Tibial nerve (tissue), 4 donors: Measurements from ENCODE around the gene CACNA2D2. TPM values are rescaled to one million over a fixed set of nuclear protein-coding genes. Genes with fewer than 3 reads are reported as not detected.

Experiments used
- DNase-seq, 2 donors: peaks; one replicate each; pipeline ENCODE4 v3.0.0-alpha.2; 2019; ENCODE audit warnings: low spot score in 2 of 2
- H3K27ac ChIP-seq, 4 donors: fragments of 200-600 bp; sonication (generic) in 3 of 4; one replicate each; pipeline ENCODE4 v1.5.1; 2017 to 2019; ENCODE audit warnings: mild to moderate bottlenecking in 1 of 4
- H3K27me3 ChIP-seq, 2 donors: fragments of 200-600 bp; sonication (generic) in 1 of 2; one replicate each; pipeline versions ENCODE4 v1.5.1 to v1.6.0; 2017 to 2019
- H3K36me3 ChIP-seq, 3 donors: fragments of 200-600 bp; sonication (generic); one replicate each; pipeline ENCODE4 v1.5.1; 2018 to 2019
- H3K4me1 ChIP-seq, 4 donors: fragments of 200-600 bp; sonication (generic) in 3 of 4; one replicate each; pipeline ENCODE4 v1.5.1; 2017 to 2019
- H3K4me3 ChIP-seq, 4 donors: fragments of 200-600 bp; sonication (generic) in 3 of 4; one replicate each; pipeline ENCODE4 v1.5.1; 2017 to 2019; ENCODE audit warnings: mild to moderate bottlenecking in 1 of 4, moderate library complexity in 1 of 4
- H3K9me3 ChIP-seq, 4 donors: fragments of 200-600 bp; sonication (generic) in 3 of 4; one replicate each; pipeline ENCODE4 v1.5.1; 2017 to 2019
- EP300 ChIP-seq, 2 donors: sonication (generic); formaldehyde crosslinking; IDR thresholded peaks; one replicate each; pipeline ENCODE4 v1.6.1; 2017; ENCODE audit warnings: antibody characterized with exemption in 2 of 2, mild to moderate bottlenecking in 1 of 2
- POLR2A ChIP-seq, 2 donors: fragments of 450-650 bp; IDR thresholded peaks; one replicate each; pipeline ENCODE4 v1.6.1; 2017; ENCODE audit warnings: antibody characterized with exemption in 2 of 2, mild to moderate bottlenecking in 2 of 2, moderate library complexity in 2 of 2
- WGBS, 2 donors: methylation state at CpG; one replicate each; pipeline ENCODE4 v1.1.5; 2018; 5-methylcytosine and 5-hydroxymethylcytosine counted together
- total RNA-seq, 4 donors: library from RNA; depleted of rRNA; stranded (reverse); fragments of >200 nt; gene quantifications; one replicate each; pipeline ENCODE4 v1.1.0, GENCODE V29; 2016
- TF ChIP-seq, protein P1 (sequence below), 5 experiments: fragments of 200-600 bp in 3 of 5; fragments of 450-650 bp in 2 of 5; sonication (generic) in 3 of 5; IDR thresholded peaks; one replicate each; pipeline ENCODE4 v1.5.1; 2016 to 2019; ENCODE audit warnings: antibody characterized with exemption in 5 of 5, mild to moderate bottlenecking in 3 of 5, moderate library complexity in 2 of 5

CACNA2D2 gene
- total RNA-seq, result 1 to 10 TPM in 2 of 4 donors, under 1 TPM in 2; 0.84 to 2.0 (median 1.2) TPM

- Histone ChIP-seq H3K36me3 (no peaks in the 10 kb centered on the region), H3K4me1 (peaks cover 0 to 15% (median 5%) of the 10 kb centered on the region in 4 donors), H3K27ac (peak within 1 kb of the TSS in 1 of 4 donors; percentile 62), H3K4me3 (peak within 1 kb of the TSS; percentile 30 to 66 (median 44)), H3K9me3 (no peaks in the 10 kb centered on the region), H3K27me3 (peaks cover 0 to 18% of the 10 kb centered on the region in 2 donors)
- 16 to 27% methylated on average over 14 to 30 of the region's 71 CpGs for WGBS, 2 donors
- DNase-seq, result peak in 1 of 2 donors; percentile 11
- no peak for TF ChIP-seq EP300 (IDR thresholded peaks at IDR 0.05)
- TF ChIP-seq POLR2A (IDR thresholded peaks at IDR 0.05), result peak in 1 of 2 donors; percentile 32
- TF ChIP-seq, protein P1, sequence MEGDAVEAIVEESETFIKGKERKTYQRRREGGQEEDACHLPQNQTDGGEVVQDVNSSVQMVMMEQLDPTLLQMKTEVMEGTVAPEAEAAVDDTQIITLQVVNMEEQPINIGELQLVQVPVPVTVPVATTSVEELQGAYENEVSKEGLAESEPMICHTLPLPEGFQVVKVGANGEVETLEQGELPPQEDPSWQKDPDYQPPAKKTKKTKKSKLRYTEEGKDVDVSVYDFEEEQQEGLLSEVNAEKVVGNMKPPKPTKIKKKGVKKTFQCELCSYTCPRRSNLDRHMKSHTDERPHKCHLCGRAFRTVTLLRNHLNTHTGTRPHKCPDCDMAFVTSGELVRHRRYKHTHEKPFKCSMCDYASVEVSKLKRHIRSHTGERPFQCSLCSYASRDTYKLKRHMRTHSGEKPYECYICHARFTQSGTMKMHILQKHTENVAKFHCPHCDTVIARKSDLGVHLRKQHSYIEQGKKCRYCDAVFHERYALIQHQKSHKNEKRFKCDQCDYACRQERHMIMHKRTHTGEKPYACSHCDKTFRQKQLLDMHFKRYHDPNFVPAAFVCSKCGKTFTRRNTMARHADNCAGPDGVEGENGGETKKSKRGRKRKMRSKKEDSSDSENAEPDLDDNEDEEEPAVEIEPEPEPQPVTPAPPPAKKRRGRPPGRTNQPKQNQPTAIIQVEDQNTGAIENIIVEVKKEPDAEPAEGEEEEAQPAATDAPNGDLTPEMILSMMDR (IDR thresholded peaks at IDR 0.05), result no peak
These were observed at the start of gene CACNA2D2 for GRCh38 chr3:50503504-50504342. TSS of gene CACNA2D2 (minus strand) at chr3:50503634. CDS start at chr3:50503423, 211 bp downstream.

DNA sequence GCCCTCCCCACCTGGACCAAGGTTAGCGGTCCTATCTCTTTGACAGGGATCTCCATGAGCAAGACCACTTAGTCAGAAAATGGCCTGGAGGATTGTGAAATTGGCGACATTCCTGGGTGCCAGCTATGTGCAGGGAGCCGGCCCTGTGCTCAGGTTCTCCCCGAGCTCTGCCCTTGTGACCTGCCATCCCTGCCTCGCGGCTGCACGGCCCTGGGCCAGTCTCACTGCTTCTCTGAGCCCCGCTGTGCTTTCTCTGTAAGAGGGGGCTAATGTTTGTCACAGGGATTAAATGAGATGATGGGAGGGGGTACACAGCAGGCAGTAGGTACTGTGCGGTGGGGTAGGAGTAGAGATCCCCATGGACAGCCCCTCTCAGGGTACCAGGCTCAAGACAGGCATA, 49.2 kb upstream of the CACNA2D2 start:
- Histone ChIP-seq H3K36me3 (no peaks in the 10 kb centered on the region), H3K4me3 (no peak overlapping the region), H3K27me3 (no peaks in the 10 kb centered on the region), H3K27ac (no peak overlapping the region), H3K9me3 (no peaks in the 10 kb centered on the region), H3K4me1 (no peaks in the 10 kb centered on the region)
- WGBS, 2 donors, result 79 to 83% methylated on average over 3 to 9 of the region's 9 CpGs
- DNase-seq, result no peak
- TF ChIP-seq EP300 (IDR thresholded peaks at IDR 0.05) (no peak), POLR2A (IDR thresholded peaks at IDR 0.05) (no peak)
- TF ChIP-seq, protein P1 (IDR thresholded peaks at IDR 0.05), result no peak

DNA sequence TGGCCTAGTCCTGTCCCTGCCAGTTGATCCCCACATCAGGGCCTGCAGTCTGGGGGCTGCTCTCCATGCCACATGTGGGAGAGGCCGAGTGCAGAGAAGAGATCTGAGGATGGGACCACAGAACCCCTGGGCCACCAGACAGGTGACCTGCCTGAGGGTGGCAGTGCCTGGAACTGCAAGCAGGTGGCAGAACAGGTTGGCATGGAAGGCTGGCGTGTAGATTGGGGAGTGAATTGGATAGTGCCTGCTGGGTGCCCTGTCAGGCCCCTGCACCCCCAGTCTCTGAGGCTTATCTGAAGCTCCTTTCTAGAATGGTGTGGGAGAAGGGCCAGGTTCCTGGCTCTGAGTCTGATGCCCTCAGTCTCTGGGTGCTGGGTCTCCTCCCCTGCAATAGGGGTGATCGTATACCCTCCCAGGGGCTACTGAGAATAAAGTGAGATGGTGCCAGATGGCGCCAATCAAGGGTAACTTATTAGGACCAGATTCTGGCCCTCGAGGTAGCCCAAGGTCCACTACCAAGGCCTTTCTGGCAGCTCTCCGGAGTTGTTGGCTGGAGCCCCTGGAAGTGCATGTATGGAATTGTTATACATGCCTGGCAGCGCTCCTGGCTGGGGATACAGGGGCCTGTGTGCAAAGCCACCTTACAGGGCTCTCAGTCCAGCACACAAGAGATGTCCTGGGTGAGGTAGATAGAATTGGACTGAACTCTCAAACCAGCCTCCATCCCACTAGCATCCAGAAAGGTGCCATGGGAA, 48.4 kb upstream of the CACNA2D2 start:
- DNase-seq, result no peak
- Histone ChIP-seq H3K4me3 (no peak overlapping the region), H3K27ac (no peak overlapping the region), H3K9me3 (no peaks in the 10 kb centered on the region), H3K27me3 (no peaks in the 10 kb centered on the region), H3K4me1 (no peaks in the 10 kb centered on the region), H3K36me3 (no peaks in the 10 kb centered on the region)
- no peak for TF ChIP-seq EP300 (IDR thresholded peaks at IDR 0.05)
- TF ChIP-seq, protein P1 (IDR thresholded peaks at IDR 0.05), result peak in 1 of 5 experiments; percentile 10
- 64 to 79% methylated on average over 5 to 7 of the region's 7 CpGs for whole genome bisulfite sequencing, 2 donors

- Histone ChIP-seq H3K4me1 (no peaks in the 10 kb centered on the region), H3K27me3 (no peaks in the 10 kb centered on the region), H3K27ac (no peak overlapping the region), H3K9me3 (no peaks in the 10 kb centered on the region), H3K36me3 (no peaks in the 10 kb centered on the region), H3K4me3 (no peak overlapping the region)
- no peak for DNase-seq
- TF ChIP-seq, protein P1 (IDR thresholded peaks at IDR 0.05), result no peak
- TF ChIP-seq POLR2A (IDR thresholded peaks at IDR 0.05), result no peak
- TF ChIP-seq EP300 (IDR thresholded peaks at IDR 0.05), result no peak
- WGBS, 2 donors, result 42 to 53% methylated on average over 9 of the region's 9 CpGs
These were observed 47.7 kb upstream of the CACNA2D2 start for GRCh38 chr3:50551054-50551659.
